WERI-Rb-1 (cell line): ENCODE measurements around the gene ANKLE1.

Experiments
- DNase-seq: peaks from one replicate; pipeline ENCODE4 v3.0.0-alpha.2; 2020
- H3K27ac ChIP-seq: fragments of 250-450 bp; sonication (Bioruptor Pico); 2 replicates; pipeline ENCODE4 v1.5.1; 2020; ENCODE audit warnings: mild to moderate bottlenecking, moderate library complexity
- H3K27me3 ChIP-seq: fragments of 250-450 bp; sonication (Bioruptor Pico); 2 replicates; pipeline ENCODE4 v1.5.1; 2021; ENCODE audit warnings: mild to moderate bottlenecking, low read depth, moderate library complexity; ENCODE audit not compliant: insufficient read depth, severe bottlenecking
- H3K36me3 ChIP-seq: fragments of 250-450 bp; sonication (Bioruptor Pico); 2 replicates; pipeline ENCODE4 v1.5.1; 2020; ENCODE audit warnings: mild to moderate bottlenecking, moderate library complexity
- H3K4me3 ChIP-seq: 2 replicates; pipeline ENCODE4 v1.5.1; 2011; ENCODE audit warnings: low read depth, mild to moderate bottlenecking, control low read depth, low read length
- H3K9me3 ChIP-seq: fragments of 250-450 bp; sonication (Bioruptor Pico); 2 replicates; pipeline ENCODE4 v1.5.1; 2021; ENCODE audit warnings: mild to moderate bottlenecking, moderate library complexity; ENCODE audit not compliant: severe bottlenecking
- TF ChIP-seq, protein P1 (sequence below): IDR thresholded peaks from 2 replicates; pipeline ENCODE4 v1.5.1; 2011; ENCODE audit warnings: low read depth, mild to moderate bottlenecking, control low read depth, inconsistent platforms, low read length

ANKLE1 gene

DNA sequence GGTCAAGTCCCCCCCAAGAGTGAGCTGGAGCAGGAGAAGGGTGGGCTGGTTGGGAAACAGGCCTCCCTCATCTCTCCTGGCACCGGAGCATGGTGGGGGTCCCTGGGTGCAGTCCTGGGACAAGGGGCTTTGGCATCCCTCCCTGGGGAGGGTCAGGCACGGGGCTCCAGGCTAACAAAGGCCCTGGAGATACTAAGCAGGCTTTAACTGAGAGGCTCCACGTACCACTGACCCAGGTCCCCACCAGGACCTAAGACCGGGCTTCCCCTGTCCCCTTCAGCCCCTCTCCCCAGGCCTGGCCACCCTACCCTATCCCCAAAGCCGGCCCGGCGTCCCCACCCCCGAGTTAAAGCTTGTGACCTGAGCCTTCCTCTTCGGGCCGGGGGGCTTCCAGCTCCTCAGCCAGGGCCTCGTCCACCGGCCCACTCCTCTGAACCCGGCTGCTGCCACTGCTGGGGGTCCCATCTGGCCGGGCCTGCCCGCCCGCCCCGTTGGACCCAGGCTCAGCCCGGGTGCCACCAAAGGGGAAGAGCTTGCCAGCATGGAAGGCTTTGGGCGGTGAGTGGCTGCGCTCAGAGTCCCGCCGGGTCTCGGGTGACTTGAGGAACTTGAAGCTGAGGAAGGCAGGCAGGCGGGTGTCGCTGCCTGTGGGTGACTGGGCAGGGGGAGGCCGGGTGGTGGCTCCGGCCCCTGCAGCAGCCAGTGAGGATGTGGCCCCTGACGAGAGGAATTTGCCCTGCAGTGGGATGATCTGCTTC is 42.8 kb downstream of the ANKLE1 start:
- H3K36me3 ChIP-seq, result peaks cover 55% of the 10 kb centered on the region
- H3K9me3 ChIP-seq, result no peaks in the 10 kb centered on the region
- no peak for DNase-seq
- no peak overlapping the region for H3K27ac ChIP-seq
- TF ChIP-seq, protein P1, sequence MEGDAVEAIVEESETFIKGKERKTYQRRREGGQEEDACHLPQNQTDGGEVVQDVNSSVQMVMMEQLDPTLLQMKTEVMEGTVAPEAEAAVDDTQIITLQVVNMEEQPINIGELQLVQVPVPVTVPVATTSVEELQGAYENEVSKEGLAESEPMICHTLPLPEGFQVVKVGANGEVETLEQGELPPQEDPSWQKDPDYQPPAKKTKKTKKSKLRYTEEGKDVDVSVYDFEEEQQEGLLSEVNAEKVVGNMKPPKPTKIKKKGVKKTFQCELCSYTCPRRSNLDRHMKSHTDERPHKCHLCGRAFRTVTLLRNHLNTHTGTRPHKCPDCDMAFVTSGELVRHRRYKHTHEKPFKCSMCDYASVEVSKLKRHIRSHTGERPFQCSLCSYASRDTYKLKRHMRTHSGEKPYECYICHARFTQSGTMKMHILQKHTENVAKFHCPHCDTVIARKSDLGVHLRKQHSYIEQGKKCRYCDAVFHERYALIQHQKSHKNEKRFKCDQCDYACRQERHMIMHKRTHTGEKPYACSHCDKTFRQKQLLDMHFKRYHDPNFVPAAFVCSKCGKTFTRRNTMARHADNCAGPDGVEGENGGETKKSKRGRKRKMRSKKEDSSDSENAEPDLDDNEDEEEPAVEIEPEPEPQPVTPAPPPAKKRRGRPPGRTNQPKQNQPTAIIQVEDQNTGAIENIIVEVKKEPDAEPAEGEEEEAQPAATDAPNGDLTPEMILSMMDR, result no peak
- no peak overlapping the region for H3K4me3 ChIP-seq
- H3K27me3 ChIP-seq, result no peaks in the 10 kb centered on the region

DNA sequence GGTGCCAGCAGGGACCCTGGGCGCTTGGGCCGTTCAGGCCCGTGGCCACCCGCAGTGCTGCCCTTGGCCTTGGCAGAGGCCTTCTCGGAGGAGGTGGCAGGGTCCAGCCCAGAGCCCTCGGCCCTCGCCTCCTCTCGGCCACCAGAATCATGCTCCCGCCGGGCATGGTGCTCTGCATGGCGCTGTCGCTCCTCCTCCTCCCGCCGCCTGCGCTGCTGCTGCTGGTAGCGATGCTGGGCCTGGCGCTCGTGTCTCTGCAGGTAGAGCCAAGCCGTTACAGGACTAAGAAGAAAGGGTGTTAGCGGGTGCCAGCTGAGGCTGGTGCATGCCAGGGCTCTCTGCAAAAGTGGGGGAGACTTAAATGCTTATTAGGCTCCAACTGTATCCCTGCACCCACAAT is 43.4 kb downstream of the ANKLE1 start:
- H3K36me3 ChIP-seq, result peaks cover 54% of the 10 kb centered on the region
- no peak overlapping the region for H3K4me3 ChIP-seq
- no peaks in the 10 kb centered on the region for H3K27me3 ChIP-seq
- H3K9me3 ChIP-seq, result no peaks in the 10 kb centered on the region
- DNase-seq, result no peak
- TF ChIP-seq, protein P1, result no peak
- H3K27ac ChIP-seq, result no peak overlapping the region

DNA sequence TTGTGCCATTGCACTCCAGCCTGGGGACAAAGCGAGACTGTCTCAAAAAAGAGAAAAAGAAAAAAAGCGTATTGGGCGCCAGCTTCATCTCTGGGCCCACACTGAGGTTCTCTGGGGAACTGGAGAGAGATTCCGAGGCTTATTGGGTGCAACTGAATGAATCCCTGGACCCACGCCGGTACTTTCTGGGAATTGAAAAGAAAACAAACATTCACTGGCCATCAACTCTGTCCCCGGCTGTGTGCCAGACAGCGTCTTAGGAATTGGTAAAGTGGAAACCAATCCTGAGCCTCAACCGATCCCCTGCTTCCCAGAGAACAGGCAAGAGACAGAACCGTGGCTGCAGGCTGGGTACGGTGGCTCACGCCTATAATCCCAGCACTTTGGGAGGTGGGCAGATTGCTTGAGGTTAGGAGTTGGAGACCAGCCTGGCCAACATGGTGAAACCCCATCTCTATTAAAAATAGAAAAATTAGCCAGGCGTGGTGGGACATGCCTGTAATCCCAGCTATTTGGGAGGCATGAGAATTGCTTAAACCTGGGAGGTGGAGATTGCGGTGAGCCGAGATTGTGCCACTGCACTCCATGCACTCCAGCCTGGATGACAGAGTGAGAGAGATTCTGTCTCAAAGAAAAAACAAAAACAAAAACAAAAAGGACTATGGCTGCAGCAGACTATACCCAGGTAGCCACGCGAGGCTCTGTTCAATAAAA is 44.3 kb downstream of the ANKLE1 start:
- H3K36me3 ChIP-seq, result peaks cover 53% of the 10 kb centered on the region
- H3K27ac ChIP-seq, result no peak overlapping the region
- H3K4me3 ChIP-seq, result no peak overlapping the region
- H3K9me3 ChIP-seq, result no peaks in the 10 kb centered on the region
- TF ChIP-seq, protein P1, result no peak
- no peak for DNase-seq
- H3K27me3 ChIP-seq, result no peaks in the 10 kb centered on the region

DNA sequence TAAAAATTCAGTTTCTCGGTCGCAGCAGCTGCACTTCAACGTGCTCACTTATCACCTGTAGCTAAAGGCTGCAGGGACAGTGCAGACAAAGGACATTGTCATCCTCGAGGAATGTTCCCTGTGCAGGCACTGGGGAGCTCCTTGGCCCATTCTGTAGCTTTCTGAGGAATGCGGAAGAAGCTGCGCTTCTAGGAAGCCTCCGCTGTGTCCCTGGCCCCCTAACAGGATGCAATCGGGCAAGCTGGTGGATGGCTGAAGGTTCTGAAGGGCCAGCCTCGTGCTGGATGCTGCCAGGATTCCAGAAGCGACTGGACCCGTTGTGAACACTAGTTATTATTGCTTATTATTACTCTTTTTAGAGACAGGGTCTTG is 44.9 kb downstream of the ANKLE1 start:
- peaks cover 49% of the 10 kb centered on the region for H3K36me3 ChIP-seq
- DNase-seq, result no peak
- TF ChIP-seq, protein P1, result no peak
- no peak overlapping the region for H3K4me3 ChIP-seq
- no peak overlapping the region for H3K27ac ChIP-seq
- no peaks in the 10 kb centered on the region for H3K27me3 ChIP-seq
- no peaks in the 10 kb centered on the region for H3K9me3 ChIP-seq

DNA sequence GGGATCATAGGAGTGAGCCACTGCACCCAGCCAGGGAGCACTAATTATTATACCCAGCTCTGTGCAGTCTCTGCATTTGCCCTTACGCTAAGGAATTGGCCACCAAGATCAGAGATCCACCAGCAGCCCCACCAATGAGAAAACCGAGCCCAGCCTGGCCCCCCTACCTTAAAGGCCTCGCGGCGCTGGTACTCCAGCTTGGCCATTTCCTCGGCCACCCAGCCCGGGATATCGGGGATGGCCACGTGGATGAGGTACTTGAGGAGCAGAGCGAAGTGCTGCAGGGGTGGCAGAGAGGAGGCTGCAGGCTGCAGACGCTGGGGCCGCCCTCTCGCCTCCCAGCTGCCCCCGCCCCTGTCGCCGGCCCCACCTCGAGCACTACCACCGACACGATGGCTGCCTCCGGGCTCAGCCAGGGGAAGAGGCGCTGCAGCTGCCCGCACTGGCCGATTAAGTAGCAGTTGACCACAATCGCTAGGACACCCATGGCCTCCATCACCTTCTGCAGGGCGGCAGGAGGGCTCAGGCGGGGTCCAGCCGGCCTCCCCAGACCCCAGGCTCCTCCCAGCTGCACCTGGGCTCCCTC is 45.5 kb downstream of the ANKLE1 start:
- DNase-seq, result no peak
- Histone ChIP-seq H3K27me3 (no peaks in the 10 kb centered on the region), H3K36me3 (peaks cover 47% of the 10 kb centered on the region), H3K27ac (no peak overlapping the region), H3K9me3 (no peaks in the 10 kb centered on the region), H3K4me3 (no peak overlapping the region)
- TF ChIP-seq, protein P1, result no peak
